Astrocyte of the hippocampus (primary cell): ENCODE results near the gene CLNS1A.
"Not testable (repeated sequence)": the region's sequence is repeated elsewhere in the genome, so short reads cannot be mapped to it uniquely, and the experiment has no call there.

Source experiments
- DNase-seq: peaks from one replicate; pipeline ENCODE4 v3.0.0; 2011; ENCODE audit warnings: low read depth, low spot score

The CLNS1A gene, protein sequence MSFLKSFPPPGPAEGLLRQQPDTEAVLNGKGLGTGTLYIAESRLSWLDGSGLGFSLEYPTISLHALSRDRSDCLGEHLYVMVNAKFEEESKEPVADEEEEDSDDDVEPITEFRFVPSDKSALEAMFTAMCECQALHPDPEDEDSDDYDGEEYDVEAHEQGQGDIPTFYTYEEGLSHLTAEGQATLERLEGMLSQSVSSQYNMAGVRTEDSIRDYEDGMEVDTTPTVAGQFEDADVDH

DNA sequence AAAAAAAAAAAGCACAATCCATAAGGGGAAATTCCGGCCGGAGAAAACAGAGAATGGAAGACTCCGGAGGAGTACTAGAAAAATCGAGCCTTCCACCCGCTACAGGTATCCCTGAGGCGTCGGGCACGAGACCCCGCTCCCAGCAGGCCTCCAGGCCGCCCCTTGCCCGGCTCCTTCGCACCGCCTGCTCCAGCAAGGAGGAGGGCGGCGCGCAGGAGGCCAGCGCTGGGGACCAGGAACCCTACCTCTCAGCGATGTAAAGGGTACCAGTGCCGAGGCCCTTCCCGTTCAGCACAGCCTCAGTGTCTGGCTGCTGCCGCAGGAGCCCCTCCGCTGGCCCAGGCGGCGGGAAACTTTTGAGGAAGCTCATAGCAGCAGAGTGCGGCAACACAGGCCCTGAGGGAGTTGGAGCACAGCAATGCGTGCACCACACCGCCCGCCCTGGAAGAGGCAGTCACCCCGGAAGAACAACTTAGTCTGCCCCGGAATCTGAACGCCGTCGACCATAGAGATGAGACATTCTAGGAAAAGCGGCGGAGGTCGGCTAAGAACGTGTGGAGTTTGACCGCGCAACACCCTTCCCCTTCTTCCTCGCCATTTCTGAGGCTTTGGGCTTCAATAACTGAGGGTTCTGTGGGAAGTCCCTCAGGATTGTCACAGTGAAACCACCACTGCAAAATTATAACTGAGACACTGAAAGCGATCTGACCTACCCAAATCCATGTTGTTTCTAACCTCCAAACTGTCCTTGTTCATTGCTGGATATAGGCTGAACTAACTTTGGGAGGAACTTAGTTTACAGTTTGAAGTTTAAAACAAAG lies at the start of gene CLNS1A:
CLNS1A (minus strand) TSS at position 450 of the 821 bp plus-strand sequence; CDS start at position 370, 80 bp downstream.
- DNase-seq = peak; percentile 93

DNA sequence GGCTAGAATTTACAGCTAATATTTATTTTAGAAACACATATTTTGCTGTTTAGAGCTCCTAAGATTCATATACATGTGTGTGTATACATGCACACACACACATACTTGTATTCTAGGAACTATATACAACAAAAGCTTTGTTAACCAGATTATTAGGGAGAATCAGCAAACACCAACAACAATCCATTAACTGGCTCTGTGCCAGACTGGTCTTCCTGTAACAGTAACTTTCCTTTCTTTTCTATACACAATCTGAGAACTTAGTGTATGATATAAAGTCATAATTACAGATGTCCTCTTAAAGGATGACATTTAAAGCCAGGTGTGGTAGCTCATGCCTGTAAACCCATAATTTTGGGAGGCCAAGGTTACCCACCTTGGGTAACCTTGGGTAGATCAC lies 49.5 kb upstream of the CLNS1A start:
- DNase-seq = no peak

DNA sequence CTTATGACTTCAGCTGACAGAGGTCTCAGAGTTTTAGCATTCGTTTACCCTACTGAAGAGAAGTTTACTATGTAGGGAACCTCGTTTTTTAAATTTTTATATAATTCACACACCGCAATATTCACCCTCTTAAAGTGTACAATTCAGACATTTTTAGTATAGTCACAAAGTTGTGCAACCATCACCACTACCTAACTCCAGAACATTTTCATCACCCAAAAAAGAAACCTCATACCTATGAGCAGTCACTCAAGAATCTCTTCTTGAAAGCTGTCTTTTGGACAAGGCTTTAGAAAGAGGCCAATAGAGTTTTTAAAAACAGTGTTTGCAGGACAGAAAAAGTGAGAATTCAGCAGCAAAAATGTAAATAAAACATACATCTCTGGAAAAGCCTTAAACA lies 39.5 kb upstream of the CLNS1A start:
- no peak for DNase-seq

DNA sequence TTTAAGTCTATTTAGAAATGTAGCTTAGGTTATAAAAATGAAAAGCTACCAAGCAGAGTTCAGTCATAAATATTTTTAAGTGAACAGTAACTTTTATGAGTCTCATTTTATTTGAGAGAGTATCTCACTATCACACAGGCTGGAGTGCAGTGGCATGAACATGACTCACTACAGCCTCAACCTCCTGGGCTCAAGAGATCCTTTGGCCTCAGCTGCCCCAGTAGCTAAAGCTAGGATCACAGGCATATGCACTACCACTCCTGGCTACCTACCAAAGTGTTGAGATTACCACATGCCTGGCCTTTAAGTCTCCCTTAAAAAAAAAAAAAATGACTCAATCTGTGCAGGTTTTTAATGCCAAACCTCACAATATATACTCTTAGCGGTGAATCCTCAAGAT lies 34.7 kb upstream of the CLNS1A start:
- DNase-seq = peak; percentile 79

DNA sequence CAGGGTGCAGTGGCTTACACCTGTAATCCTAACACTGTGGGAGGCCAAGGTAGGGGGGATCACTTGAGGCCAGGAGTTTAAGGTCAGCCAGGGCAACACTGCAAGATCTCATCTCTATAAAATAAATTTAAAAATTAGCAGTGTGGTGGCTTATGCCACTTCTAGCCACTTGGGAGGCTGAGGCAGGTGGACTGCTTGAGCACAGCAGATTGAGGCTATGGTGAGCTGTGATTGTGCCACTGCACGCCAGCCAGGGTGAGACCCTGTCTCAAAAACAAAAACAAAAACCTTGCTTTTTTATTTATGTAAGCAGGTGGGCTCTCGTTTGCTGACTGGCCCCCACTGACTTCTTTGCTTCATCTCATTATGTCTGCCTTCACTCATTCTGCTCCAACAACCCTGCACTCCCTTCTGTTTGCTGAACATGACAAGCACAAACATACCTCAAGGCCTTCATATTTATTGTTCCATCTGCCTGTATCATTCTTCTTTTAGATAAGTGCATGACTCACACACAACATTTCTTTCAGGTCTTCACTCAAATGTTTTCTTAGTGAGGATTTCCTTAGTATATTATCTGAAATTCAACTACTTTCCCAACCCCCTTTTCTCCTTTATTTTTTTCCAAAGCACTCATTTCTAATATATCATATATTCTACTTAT lies 32.4 kb upstream of the CLNS1A start:
- peak; percentile 22 for DNase-seq

DNA sequence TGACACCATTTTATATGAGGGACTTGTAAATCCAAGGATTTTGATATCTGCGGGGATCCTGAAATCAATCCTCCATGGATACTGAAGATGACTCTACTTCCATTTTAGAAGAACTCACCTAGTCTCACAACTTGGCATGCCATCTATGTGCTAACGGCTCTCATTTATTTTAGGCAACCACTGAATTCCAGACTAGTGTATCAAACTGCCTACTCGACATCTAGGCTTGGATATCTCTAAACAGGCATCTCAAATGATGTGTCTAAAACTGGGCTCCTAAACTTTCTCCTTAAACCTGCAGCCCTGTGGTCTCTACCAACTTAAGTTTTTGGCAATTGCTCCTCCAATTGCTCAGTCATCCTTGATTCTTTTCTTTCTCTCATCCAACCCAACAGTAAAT lies 31.2 kb upstream of the CLNS1A start:
- DNase-seq = peak; percentile 20

DNA sequence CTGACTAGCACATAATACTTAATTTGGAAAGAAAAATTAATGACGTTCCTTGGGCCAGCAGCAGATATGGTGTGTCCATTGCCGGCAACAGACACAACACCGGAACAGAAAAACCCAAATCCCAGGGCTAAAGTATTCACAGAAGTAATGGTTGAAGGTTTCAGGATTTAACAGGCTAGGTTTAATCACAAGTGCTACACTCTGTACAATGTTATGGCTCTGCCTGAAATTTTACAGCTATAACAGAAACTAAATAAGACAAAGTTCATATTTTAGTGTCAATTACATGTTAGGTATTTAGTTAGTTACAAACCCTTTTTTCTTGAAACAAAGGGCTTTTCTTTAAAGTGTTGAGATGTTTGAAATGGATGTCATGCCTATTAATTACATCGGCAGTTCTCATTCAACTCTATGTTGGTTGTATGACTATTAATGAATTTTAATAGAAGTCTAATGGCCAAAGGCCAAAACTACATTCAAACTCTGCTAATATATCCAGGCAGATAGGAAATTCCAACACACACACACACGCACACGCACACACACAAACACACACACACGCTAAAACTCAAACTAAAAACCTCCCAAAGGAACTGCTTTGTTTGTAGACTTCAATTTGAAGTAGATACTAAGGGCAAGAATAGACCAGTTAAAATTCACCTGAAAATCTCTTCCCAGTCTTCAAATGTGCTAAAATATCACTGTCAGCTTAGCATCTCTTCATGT lies 27.8 kb upstream of the CLNS1A start:
- no peak for DNase-seq

DNA sequence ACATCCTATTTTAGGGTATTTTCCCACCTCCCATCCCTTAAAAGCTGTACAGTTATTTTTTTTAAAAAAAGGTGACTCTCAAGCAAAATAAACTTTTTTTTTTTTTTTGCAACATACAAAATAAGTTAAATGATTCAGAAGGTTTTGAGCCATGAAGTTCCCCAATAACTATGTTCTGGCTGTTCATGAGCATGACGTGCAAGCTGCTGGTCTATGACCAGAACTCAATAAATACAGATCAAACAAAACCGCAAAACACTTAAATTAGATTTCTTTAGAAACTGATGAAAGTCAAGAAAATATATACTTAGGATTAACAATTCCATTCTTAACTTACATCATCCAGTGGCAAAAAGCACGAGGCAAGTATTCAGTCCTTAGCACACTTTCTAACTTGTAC lies 24.1 kb upstream of the CLNS1A start:
- DNase-seq = no peak

DNA sequence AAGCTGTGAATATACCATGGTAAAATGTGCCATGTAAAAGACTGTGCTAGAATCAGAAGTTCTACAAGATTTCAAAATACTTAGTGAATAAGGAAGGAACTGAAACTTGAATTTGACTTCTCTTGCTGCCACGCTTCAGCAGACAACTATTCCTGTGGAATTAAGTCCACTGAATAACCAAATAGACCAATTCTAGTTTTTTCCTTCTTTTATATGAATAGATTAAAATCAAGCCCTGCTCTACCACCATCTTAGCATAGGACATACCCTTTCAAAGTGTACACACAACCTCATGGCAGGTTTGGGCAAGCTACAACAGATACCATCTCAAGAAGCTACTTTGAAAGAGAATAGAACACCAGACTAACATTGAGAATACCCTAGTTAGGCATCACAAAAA lies 23.4 kb upstream of the CLNS1A start:
- no peak for DNase-seq

DNA sequence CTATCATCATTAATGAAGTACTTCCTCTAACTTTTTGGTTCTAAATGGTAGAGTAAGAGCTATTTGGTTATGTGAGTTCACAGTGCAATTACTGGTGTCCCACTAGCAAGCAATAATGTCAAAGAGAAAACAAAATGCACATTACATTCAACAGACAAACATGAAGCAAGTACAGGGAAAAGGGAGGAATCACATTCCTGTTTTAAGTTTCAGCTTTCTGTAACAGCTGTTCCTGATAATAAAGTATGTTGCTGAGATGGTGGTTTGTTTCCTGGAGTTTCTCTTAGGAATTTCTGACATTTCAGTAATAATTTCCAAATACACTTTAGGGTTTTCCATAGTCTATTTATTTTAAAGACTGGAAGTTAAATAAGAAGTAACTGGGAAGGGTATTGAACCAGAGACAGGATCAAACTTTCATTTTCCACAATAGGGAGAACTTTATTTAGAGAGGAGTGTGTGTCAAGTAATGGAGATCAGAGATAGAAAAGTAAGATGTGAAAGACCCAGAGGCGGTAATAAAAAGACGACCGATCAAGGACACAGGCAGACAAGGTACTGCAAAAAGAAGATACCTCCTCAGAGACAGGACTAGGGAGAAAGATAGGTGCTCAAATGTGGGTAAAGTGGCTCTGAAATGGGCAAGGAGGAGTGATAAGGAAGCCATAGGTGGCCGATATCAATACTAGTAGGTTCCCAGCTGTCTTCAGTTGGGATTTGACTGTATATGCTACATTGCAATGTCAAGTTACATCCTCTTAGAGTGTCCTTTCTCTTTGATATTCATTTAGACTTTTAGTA lies 20.8 kb upstream of the CLNS1A start:
- DNase-seq = no peak

DNA sequence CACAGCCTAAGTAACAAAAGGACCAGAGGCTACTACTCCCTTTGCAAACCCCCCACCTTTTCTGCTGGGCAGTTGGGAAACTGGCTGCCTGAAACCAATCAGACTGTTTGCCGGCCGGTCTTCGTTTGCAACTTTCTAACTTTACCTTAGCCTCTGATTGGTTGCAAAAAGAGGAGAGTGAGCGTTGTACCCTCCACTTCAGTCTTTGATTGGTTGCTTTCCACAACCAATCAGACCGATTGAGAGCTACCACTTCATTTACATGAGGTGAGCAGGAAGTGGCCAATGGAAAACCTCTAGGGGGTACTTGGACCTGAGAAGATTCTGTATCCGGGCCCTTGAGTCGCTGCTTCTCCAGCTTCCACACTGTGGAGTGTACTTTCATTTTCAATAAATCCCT lies 18.8 kb upstream of the CLNS1A start:
- DNase-seq = no peak

DNA sequence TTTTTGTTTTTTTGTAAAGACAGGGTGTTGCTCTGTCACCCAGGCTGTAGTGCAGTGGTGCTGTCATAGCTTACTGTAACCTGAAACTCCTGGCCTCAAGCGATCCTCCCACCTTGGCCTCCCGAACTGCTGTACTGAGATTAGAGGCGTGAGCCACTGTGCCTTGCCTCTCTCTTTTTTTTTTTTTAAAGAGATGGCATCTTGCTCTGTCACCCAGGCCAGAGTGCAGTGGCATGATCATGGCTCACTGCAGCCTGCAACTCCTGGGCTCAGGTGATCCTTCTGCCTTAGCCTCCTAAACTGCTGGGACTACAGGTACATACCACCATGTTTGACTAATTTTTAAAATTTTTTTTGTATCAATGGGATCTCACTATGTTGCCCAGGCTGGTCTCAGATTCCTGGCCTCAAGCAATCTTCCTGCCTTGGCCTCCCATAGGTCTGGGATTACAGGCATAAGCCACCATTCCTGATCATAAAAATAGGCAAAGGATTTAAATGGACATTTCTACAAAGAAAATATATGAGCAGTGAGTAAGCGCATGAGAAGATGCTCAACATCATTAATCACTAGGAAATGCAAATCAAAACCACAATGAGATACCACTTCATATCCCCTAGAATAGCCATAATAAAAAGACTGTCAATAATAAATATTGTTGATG lies 17.3 kb upstream of the CLNS1A start:
- no peak for DNase-seq

DNA sequence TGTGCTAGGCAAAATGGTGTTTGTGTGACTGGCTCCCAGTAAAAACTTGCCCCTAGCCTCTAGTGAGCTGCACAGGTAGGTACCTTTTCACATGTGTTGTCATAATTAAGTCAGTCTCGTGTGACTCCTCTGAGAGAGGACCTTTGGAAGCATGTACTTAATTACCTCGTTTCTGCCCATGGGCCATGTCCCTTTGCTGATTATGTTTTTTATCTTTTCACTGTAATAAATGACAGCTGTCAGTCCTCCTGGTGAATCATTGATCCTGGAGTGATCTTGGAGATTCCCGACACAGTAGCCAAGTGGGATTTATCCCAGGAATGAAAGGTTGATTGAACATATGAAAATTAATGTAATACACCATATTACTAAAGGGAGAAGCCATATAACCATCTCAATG lies 12.5 kb upstream of the CLNS1A start:
- DNase-seq = no peak

DNA sequence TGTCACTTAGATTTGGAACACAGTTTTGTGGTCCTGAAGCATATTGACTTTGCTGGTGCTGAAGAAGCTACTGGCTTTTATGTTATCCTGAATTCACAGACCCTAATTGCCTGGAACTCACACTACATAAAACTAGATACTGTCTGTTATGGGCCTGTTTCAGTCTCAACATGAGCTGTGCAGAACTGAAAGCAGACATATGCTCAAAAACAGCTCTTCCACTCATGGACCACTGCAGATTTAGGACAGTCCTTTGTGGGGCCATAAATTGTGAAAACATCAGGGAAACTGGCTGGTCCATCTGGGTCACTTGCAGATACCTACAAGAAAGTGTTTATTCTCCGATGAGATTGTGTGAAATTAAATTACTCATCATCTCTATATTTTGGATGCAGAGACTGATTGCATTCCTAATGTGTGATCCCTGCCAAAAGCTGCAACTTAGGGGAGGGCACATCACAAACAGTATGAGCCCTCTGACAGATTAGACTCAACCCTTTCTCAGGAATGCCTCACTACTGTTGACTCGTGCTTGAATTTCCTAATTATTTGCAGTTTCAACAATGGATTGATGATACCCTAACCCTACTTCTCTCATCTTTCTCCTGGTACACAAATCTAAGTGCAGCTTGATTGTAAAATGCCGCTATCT lies 10.2 kb upstream of the CLNS1A start:
- DNase-seq = no peak

DNA sequence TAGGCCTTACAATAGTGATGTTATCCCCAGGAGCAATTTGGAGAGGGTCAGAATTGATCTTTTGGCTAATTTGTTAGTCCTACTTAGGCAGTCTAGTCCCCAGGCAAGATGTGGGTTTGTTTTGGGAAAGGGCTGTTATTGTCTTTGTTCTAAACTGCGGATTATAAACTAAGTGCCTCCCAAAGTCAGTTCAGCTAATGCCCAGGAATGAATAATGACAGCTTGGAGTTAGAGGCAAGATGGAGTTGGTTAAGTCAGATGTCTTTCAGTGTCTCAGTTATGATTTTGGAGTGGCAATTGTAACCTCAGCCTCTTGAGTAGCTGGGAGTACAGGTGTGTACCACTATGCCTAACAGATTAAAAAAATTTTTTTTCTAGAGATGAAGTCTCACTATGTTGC lies 7.3 kb upstream of the CLNS1A start:
- DNase-seq = no peak

DNA sequence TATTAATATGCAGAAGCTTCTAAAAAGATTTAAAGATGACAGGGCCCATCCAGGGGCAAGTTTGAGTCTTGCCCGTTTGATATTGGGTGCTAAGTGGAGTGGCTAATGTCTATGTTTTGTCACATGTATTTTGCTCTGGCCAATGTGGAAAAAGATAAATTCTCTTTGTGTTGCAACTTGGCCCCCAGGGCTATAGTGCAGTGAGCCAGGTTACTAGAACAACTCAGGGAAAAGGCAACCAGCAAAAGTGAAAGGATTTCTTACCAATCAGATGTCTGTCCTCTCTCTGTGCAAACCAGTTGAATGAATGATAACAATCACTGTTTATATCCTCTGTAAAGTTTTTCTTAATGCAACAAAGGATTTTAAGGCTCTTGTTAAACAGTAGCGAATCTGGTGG lies 4.6 kb upstream of the CLNS1A start:
- no peak for DNase-seq

DNA sequence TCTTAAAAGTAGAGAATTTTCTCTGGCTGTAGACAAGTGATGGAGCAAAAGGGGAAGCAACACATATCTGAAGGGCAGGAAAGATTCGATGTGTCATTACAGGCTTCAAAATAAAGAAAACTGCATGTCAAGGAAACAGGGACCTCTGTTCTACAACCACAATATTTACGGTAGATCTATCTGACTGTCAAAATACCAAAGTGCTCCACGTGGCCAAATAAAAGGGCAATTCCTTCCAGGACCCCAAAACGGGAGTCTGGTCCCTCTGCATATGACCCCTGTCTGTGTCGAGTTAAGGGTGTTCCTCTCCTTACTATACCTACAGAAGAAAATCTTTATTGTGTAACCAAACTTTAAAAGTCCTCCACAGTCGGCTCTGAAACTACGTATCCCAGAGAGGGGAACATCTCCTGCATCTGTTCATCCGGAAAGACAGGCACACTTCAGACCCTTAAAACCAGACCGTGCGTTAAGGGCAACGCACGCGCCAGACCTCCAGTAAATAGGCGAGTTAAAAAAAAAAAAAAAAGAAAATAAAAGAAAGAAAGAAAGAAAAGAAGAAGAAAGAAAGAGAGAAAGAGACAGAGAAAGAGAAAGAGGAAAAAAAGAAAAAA lies 756 bp downstream of the CLNS1A start:
- no peak for DNase-seq

DNA sequence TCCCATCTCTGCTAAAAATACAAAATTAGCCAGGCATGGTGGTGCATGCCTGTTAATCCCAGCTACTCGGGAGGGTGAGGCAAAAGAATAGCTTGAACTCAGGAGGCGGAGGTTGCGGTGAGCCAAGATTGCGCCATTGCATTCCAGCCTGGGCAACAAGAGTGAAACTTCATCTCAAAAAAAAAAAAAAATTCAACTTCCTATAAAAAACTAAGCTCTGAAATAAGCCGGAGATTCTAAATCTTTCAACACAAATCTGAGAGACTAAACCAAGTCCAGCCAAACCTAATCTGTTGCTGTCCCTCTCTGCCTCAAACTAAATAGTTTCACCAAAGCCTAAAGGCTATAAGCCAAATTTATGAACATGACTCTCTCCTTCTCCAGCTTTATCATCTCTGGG lies 3.7 kb downstream of the CLNS1A start:
- not testable (repeated sequence) for DNase-seq

DNA sequence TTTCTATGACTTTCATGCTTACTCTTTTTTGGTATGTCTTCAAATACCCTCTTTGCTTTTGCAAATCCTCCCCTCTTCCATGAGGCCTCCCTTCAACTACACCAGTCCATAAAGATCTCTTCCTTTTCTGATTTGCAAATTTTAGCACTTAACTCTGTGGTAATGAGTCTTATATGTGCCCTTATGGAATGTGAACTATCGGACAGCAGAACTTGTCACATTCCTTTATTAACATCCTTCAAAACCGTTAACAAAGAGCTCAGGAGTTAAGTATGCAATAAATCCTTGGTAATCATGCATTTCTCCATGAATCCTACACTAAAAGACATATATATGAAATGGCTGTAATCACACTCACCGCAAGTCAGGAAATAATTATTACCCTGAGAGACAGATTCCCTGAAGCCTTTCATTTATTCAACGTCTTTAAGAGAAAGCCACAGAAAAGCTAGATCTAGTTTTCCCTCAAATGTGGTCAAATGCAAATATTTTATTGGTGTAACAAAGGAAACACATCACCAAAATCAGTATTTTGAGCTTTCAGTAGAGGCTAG lies 7.4 kb downstream of the CLNS1A start:
- DNase-seq = no peak
